Endodermal cell (in vitro differentiated cells): ENCODE measurements around the gene TTC8. TPM values are rescaled to one million over a fixed set of nuclear protein-coding genes. Genes with fewer than 3 reads are reported as not detected.

Experiments used
- DNase-seq: peaks from one replicate; pipeline ENCODE4 v3.0.0-alpha.2; 2017
- H3K27ac ChIP-seq: 2 replicates; pipeline ENCODE4 v1.5.1; 2013; ENCODE audit warnings: mild to moderate bottlenecking, low read depth, low read length, moderate library complexity
- H3K27me3 ChIP-seq: 2 replicates; pipeline ENCODE4 v1.6.1; 2013; ENCODE audit warnings: mild to moderate bottlenecking, low read length, moderate library complexity; ENCODE audit not compliant: insufficient read depth, control insufficient read depth, poor library complexity, severe bottlenecking
- H3K36me3 ChIP-seq: 2 replicates; pipeline ENCODE4 v1.7.0; 2013; ENCODE audit warnings: mild to moderate bottlenecking, low read length, moderate library complexity; ENCODE audit not compliant: control insufficient read depth, insufficient read depth
- H3K4me1 ChIP-seq: one replicate; pipeline ENCODE4 v1.7.0; 2013; ENCODE audit warnings: low read length; ENCODE audit not compliant: control insufficient read depth, insufficient read depth
- H3K4me3 ChIP-seq: 2 replicates; pipeline ENCODE4 v1.5.1; 2013; ENCODE audit warnings: mild to moderate bottlenecking, low read length, moderate library complexity
- H3K9ac ChIP-seq: 2 replicates; pipeline ENCODE4 v1.6.1; 2013; ENCODE audit warnings: mild to moderate bottlenecking, low read length, moderate library complexity; ENCODE audit not compliant: poor library complexity, severe bottlenecking; ENCODE audit errors: extremely low read depth
- H3K9me3 ChIP-seq: 2 replicates; pipeline ENCODE4 v1.6.1; 2013; ENCODE audit warnings: mild to moderate bottlenecking, low read length, moderate library complexity; ENCODE audit not compliant: control insufficient read depth
- H3K27ac Mint-ChIP-seq: 2 replicates; pipeline ENCODE4 v1.8.0; 2020; ENCODE audit warnings: mixed read lengths
- H3K27me3 Mint-ChIP-seq: 2 replicates; pipeline ENCODE4 v1.8.0; 2021; ENCODE audit warnings: mild to moderate bottlenecking, mixed read lengths; ENCODE audit not compliant: insufficient read depth
- H3K36me3 Mint-ChIP-seq: 2 replicates; pipeline ENCODE4 v1.8.0; 2020; ENCODE audit warnings: low read depth, mixed read lengths
- H3K4me1 Mint-ChIP-seq: 2 replicates; pipeline ENCODE4 v1.8.0; 2020; ENCODE audit warnings: mixed read lengths
- H3K4me3 Mint-ChIP-seq: 2 replicates; pipeline ENCODE4 v1.8.0; 2020; ENCODE audit warnings: mild to moderate bottlenecking, moderate library complexity, mixed read lengths
- H3K9me3 Mint-ChIP-seq: 2 replicates; pipeline ENCODE4 v1.8.0; 2020; ENCODE audit warnings: mild to moderate bottlenecking, mixed read lengths
- CTCF ChIP-seq: fragments of 200-600 bp; sonication (generic); conservative IDR thresholded peaks from 2 replicates; pipeline ENCODE4 v1.5.0; 2021; ENCODE audit warnings: antibody characterized with exemption, mild to moderate bottlenecking
- WGBS, 2 experiments: methylation state at CpG; one replicate each; pipeline versions ENCODE4 v1.1.5 to v1.1.7; 2013; ENCODE audit warnings: missing lambda C conversion rate in 2 of 2, mixed read lengths in 1 of 2; ENCODE audit not compliant: insufficient coverage in 1 of 2, insufficient read length in 1 of 2; 5-methylcytosine and 5-hydroxymethylcytosine counted together
- total RNA-seq, 2 donors: library from RNA; stranded (reverse); fragmentation: NEBNext Ultra II Directional in 1 of 2; extraction: Animal tissue kit (Norgen Biotek cat#: 25700) in 1 of 2; gene quantifications; 2 replicates in 1 of 2; 3 replicates in 1 of 2; pipeline ENCODE4 v1.2.1, GENCODE V29; 2021

Gene TTC8
- total RNA-seq, 2 donors from 2014 or later: 25.6 to 33.4 TPM

GRCh38 chr14:88902850-88903249 lies 78.4 kb downstream of the TTC8 start:
- peaks cover 11% of the 10 kb centered on the region for H3K9me3 ChIP-seq
- no peak for DNase-seq
- no peak overlapping the region for H3K4me3 Mint-ChIP-seq
- WGBS, 2 experiments: 94 to 100% methylated on average over 1 of the region's 1 CpG
- H3K27ac ChIP-seq: no peak overlapping the region
- H3K36me3 ChIP-seq: no peaks in the 10 kb centered on the region
- no peak overlapping the region for H3K27ac Mint-ChIP-seq
- H3K4me1 Mint-ChIP-seq: no peaks in the 10 kb centered on the region
- peaks cover 9% of the 10 kb centered on the region for H3K9me3 Mint-ChIP-seq
- H3K27me3 Mint-ChIP-seq: peaks cover 4% of the 10 kb centered on the region
- no peak overlapping the region for H3K9ac ChIP-seq
- TF ChIP-seq CTCF: no peak
- H3K4me3 ChIP-seq: no peak overlapping the region
- H3K36me3 Mint-ChIP-seq: no peaks in the 10 kb centered on the region
- no peaks in the 10 kb centered on the region for H3K27me3 ChIP-seq
- no peaks in the 10 kb centered on the region for H3K4me1 ChIP-seq

GRCh38 chr14:88904206-88904647 lies 79.8 kb downstream of the TTC8 start:
- H3K9ac ChIP-seq: no peak overlapping the region
- Mint-ChIP-seq H3K4me3 (no peak overlapping the region), H3K27me3 (peaks cover 4% of the 10 kb centered on the region), H3K36me3 (no peaks in the 10 kb centered on the region), H3K27ac (no peak overlapping the region), H3K4me1 (no peaks in the 10 kb centered on the region), H3K9me3 (peaks cover 10% of the 10 kb centered on the region)
- H3K4me1 ChIP-seq: no peaks in the 10 kb centered on the region
- H3K36me3 ChIP-seq: no peaks in the 10 kb centered on the region
- peaks cover 5% of the 10 kb centered on the region for H3K9me3 ChIP-seq
- TF ChIP-seq CTCF: no peak
- no peak for DNase-seq
- 87 to 90% methylated on average over 3 of the region's 3 CpGs for WGBS, 2 experiments
- no peak overlapping the region for H3K27ac ChIP-seq
- no peaks in the 10 kb centered on the region for H3K27me3 ChIP-seq
- H3K4me3 ChIP-seq: no peak overlapping the region

- H3K27me3 ChIP-seq: no peaks in the 10 kb centered on the region
- no peak overlapping the region for H3K27ac Mint-ChIP-seq
- H3K9me3 Mint-ChIP-seq: peaks cover 10% of the 10 kb centered on the region
- no peak overlapping the region for H3K4me3 Mint-ChIP-seq
- no peaks in the 10 kb centered on the region for H3K4me1 Mint-ChIP-seq
- peaks cover 4% of the 10 kb centered on the region for H3K27me3 Mint-ChIP-seq
- H3K36me3 ChIP-seq: no peaks in the 10 kb centered on the region
- H3K4me3 ChIP-seq: no peak overlapping the region
- H3K36me3 Mint-ChIP-seq: no peaks in the 10 kb centered on the region
- TF ChIP-seq CTCF: no peak
- no peaks in the 10 kb centered on the region for H3K4me1 ChIP-seq
- WGBS, 2 experiments: 89 to 91% methylated on average over 4 to 5 of the region's 5 CpGs
- H3K27ac ChIP-seq: no peak overlapping the region
- H3K9ac ChIP-seq: no peak overlapping the region
- DNase-seq: no peak
- H3K9me3 ChIP-seq: peaks cover 5% of the 10 kb centered on the region
Observed at GRCh38 chr14:88904864-88905263, 80.4 kb downstream of the TTC8 start.
